Measurements from ENCODE around the gene MPP1.

Gene MPP1

GRCh38 chrX:154799556-154800348 is 5.5 kb downstream of the MPP1 start:
- H3K27ac ChIP-seq (ENCODE audit: low read depth, low read length): peak overlapping the region; percentile 69
- no peaks in the 10 kb centered on the region for H3K27me3 ChIP-seq (ENCODE audit: control insufficient read depth in 1 of 2, insufficient read depth in 2 of 2, low read length in 2 of 2)
- no peaks in the 10 kb centered on the region for H3K36me3 ChIP-seq (ENCODE audit: control insufficient read depth in 1 of 2, insufficient read depth in 2 of 2, low read length in 2 of 2)
- no peaks in the 10 kb centered on the region for H3K9me3 ChIP-seq (ENCODE audit: control insufficient read depth in 1 of 2, low read length in 2 of 2)
- no peak overlapping the region for H3K4me3 ChIP-seq (ENCODE audit: low read depth in 1 of 2, low read length in 2 of 2)
- H3K4me1 ChIP-seq (ENCODE audit: control insufficient read depth in 1 of 2, insufficient read depth in 2 of 2, low read length in 2 of 2): peaks cover 30 to 40% of the 10 kb centered on the region in 2 donors
- no peak overlapping the region for H3K9ac ChIP-seq (ENCODE audit: low read depth in 1 of 2, low read length in 2 of 2)

GRCh38 chrX:154797006-154797405 is 8.3 kb downstream of the MPP1 start:
- Histone ChIP-seq H3K36me3 (ENCODE audit: control insufficient read depth in 1 of 2, insufficient read depth in 2 of 2, low read length in 2 of 2) (no peaks in the 10 kb centered on the region), H3K4me1 (ENCODE audit: control insufficient read depth in 1 of 2, insufficient read depth in 2 of 2, low read length in 2 of 2) (peaks cover 19 to 26% of the 10 kb centered on the region in 2 donors), H3K27ac (ENCODE audit: low read depth, low read length) (no peak overlapping the region), H3K4me3 (ENCODE audit: low read depth in 1 of 2, low read length in 2 of 2) (no peak overlapping the region), H3K9me3 (ENCODE audit: control insufficient read depth in 1 of 2, low read length in 2 of 2) (no peaks in the 10 kb centered on the region), H3K9ac (ENCODE audit: low read depth in 1 of 2, low read length in 2 of 2) (no peak overlapping the region), H3K27me3 (ENCODE audit: control insufficient read depth in 1 of 2, insufficient read depth in 2 of 2, low read length in 2 of 2) (no peaks in the 10 kb centered on the region)

DNA sequence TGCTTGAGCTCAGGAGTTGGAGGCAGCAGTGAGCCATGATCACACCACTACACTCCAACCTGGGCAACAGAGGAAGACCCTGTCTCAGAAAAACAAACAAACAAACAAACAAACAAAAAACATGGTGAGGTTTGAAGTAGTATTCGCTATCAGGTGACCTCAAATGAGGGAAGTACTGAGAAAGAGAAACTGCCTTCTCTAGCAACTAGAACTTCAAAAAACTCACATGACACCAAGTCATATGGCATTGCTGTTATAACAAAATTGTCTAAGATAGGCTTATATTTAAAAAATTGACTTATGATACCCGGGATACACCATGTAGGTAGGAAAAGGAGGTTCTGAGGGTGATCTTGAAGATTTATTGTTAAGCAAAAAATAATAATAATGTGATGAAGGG is 10.3 kb downstream of the MPP1 start:
- Histone ChIP-seq H3K36me3 (ENCODE audit: control insufficient read depth in 1 of 2, insufficient read depth in 2 of 2, low read length in 2 of 2) (no peaks in the 10 kb centered on the region), H3K4me1 (ENCODE audit: control insufficient read depth in 1 of 2, insufficient read depth in 2 of 2, low read length in 2 of 2) (peaks cover 7 to 10% of the 10 kb centered on the region in 2 donors), H3K9ac (ENCODE audit: low read depth in 1 of 2, low read length in 2 of 2) (no peak overlapping the region), H3K4me3 (ENCODE audit: low read depth in 1 of 2, low read length in 2 of 2) (no peak overlapping the region), H3K27me3 (ENCODE audit: control insufficient read depth in 1 of 2, insufficient read depth in 2 of 2, low read length in 2 of 2) (no peaks in the 10 kb centered on the region), H3K27ac (ENCODE audit: low read depth, low read length) (no peak overlapping the region), H3K9me3 (ENCODE audit: control insufficient read depth in 1 of 2, low read length in 2 of 2) (no peaks in the 10 kb centered on the region)

DNA sequence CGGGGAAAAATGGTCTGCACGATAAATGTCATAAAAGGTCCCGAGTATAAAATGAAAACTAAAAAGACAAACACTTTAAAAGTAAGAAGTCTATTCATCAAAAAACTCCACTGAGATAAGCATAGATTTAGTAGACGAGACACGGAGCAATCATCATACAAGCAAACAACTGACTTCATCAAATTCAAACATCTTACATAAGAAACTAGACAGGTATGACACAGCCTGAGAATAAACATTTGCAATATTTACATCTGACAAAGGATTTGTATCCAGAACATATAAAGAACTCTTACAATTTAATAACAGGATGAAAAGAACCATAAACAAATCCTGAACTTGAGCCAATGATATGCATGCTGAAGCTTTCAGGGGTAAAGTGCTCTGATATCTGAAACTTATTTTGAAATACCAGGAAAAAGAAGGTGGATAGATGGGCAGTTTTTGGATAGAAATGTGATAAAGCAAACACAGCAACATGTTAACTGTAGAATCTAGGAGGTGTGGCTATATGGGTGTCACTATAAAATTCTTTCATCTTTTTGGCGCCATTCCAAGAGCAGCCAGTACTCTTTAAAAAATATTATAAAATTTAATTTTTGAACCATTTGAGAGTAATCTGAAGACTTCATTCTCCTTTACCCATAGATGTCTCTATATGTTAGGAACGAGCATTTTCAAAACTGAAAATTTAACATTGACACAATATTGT is 12.0 kb downstream of the MPP1 start:
- Histone ChIP-seq H3K27me3 (ENCODE audit: control insufficient read depth in 1 of 2, insufficient read depth in 2 of 2, low read length in 2 of 2) (no peaks in the 10 kb centered on the region), H3K27ac (ENCODE audit: low read depth, low read length) (no peak overlapping the region), H3K4me1 (ENCODE audit: control insufficient read depth in 1 of 2, insufficient read depth in 2 of 2, low read length in 2 of 2) (peaks cover 3 to 6% of the 10 kb centered on the region in 2 donors), H3K36me3 (ENCODE audit: control insufficient read depth in 1 of 2, insufficient read depth in 2 of 2, low read length in 2 of 2) (peaks cover 0 to 4% of the 10 kb centered on the region in 2 donors), H3K9ac (ENCODE audit: low read depth in 1 of 2, low read length in 2 of 2) (no peak overlapping the region), H3K9me3 (ENCODE audit: control insufficient read depth in 1 of 2, low read length in 2 of 2) (no peaks in the 10 kb centered on the region), H3K4me3 (ENCODE audit: low read depth in 1 of 2, low read length in 2 of 2) (no peak overlapping the region)

- Histone ChIP-seq H3K9me3 (ENCODE audit: control insufficient read depth in 1 of 2, low read length in 2 of 2) (no peaks in the 10 kb centered on the region), H3K4me1 (ENCODE audit: control insufficient read depth in 1 of 2, insufficient read depth in 2 of 2, low read length in 2 of 2) (peaks cover 3 to 6% of the 10 kb centered on the region in 2 donors), H3K27ac (ENCODE audit: low read depth, low read length) (no peak overlapping the region), H3K36me3 (ENCODE audit: control insufficient read depth in 1 of 2, insufficient read depth in 2 of 2, low read length in 2 of 2) (peaks cover 0 to 4% of the 10 kb centered on the region in 2 donors), H3K27me3 (ENCODE audit: control insufficient read depth in 1 of 2, insufficient read depth in 2 of 2, low read length in 2 of 2) (no peaks in the 10 kb centered on the region), H3K4me3 (ENCODE audit: low read depth in 1 of 2, low read length in 2 of 2) (no peak overlapping the region), H3K9ac (ENCODE audit: low read depth in 1 of 2, low read length in 2 of 2) (no peak overlapping the region)
Measured at GRCh38 chrX:154791939-154792338, 13.3 kb downstream of the MPP1 start.

DNA sequence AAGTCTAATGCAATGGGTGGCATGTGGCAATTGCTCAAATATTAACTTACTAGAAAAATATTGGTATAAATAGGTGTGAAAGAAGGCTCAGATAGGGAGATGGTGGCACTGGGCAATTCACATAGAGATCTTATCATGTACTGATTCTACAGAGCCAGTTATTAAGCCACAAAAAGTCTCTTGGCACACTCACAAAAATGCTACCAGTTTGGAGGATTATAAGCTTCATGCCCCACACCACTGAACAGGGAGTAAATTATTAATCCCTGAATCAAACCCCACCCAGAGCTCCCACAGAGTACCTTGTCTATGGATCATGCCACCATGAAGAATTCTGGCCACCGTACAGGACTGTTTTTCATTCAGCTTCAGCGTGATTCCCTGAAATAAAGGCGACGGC is 13.8 kb downstream of the MPP1 start:
- H3K27ac ChIP-seq (ENCODE audit: low read depth, low read length): no peak overlapping the region
- H3K9me3 ChIP-seq (ENCODE audit: control insufficient read depth in 1 of 2, low read length in 2 of 2): no peaks in the 10 kb centered on the region
- no peak overlapping the region for H3K9ac ChIP-seq (ENCODE audit: low read depth in 1 of 2, low read length in 2 of 2)
- peaks cover 0 to 4% of the 10 kb centered on the region in 2 donors for H3K36me3 ChIP-seq (ENCODE audit: control insufficient read depth in 1 of 2, insufficient read depth in 2 of 2, low read length in 2 of 2)
- H3K27me3 ChIP-seq (ENCODE audit: control insufficient read depth in 1 of 2, insufficient read depth in 2 of 2, low read length in 2 of 2): no peaks in the 10 kb centered on the region
- H3K4me1 ChIP-seq (ENCODE audit: control insufficient read depth in 1 of 2, insufficient read depth in 2 of 2, low read length in 2 of 2): peaks cover 0 to 4% of the 10 kb centered on the region in 2 donors
- no peak overlapping the region for H3K4me3 ChIP-seq (ENCODE audit: low read depth in 1 of 2, low read length in 2 of 2)

- no peak overlapping the region for H3K9ac ChIP-seq (ENCODE audit: low read depth in 1 of 2, low read length in 2 of 2)
- H3K27ac ChIP-seq (ENCODE audit: low read depth, low read length): no peak overlapping the region
- no peaks in the 10 kb centered on the region for H3K27me3 ChIP-seq (ENCODE audit: control insufficient read depth in 1 of 2, insufficient read depth in 2 of 2, low read length in 2 of 2)
- H3K4me1 ChIP-seq (ENCODE audit: control insufficient read depth in 1 of 2, insufficient read depth in 2 of 2, low read length in 2 of 2): no peaks in the 10 kb centered on the region
- peaks cover 11 to 34% of the 10 kb centered on the region in 2 donors for H3K36me3 ChIP-seq (ENCODE audit: control insufficient read depth in 1 of 2, insufficient read depth in 2 of 2, low read length in 2 of 2)
- no peaks in the 10 kb centered on the region for H3K9me3 ChIP-seq (ENCODE audit: control insufficient read depth in 1 of 2, low read length in 2 of 2)
- H3K4me3 ChIP-seq (ENCODE audit: low read depth in 1 of 2, low read length in 2 of 2): no peak overlapping the region
Measured at GRCh38 chrX:154785716-154786115, 19.6 kb downstream of the MPP1 start.

DNA sequence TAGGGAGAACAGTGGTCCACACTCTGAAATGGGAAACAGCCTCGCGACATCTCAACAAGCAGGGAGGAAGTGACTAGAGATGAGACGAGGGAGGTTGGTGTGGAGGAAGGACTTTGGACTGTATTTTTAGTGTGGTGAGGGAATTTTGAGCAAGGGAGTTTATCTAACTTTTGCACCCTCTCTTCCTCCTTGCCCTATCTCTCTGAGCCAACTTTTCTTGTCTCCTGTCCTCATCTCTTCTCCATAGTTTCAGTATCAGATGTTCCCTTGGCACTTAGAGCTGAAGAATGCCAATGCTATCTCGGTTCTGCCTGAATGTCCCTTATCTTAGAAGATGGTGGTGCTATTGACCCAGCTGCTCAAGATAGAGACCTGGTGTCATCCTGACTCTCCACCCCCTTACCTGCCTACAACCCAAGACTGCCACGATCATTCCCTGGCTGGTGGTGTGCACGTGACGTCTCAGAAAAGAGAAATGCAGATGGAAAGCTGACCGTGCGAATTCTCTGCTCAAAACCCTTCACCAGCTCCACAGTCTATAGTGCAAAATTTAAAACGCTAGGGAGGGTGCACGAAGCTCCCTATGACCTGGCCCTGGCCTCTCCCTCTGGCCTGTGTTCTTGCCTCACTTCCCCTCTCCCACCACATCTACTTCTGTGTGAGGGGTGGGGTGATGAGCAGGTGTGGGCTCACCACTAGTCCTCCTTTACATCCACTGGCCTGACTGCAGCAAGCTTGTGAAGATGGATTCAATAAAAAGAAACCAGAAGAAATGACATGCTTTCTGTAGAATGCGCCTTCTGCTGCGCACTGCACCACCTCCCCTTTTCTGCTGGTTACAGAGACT is 20.9 kb downstream of the MPP1 start:
- no peak overlapping the region for H3K4me3 ChIP-seq (ENCODE audit: low read depth in 1 of 2, low read length in 2 of 2)
- H3K9me3 ChIP-seq (ENCODE audit: control insufficient read depth in 1 of 2, low read length in 2 of 2): no peaks in the 10 kb centered on the region
- no peaks in the 10 kb centered on the region for H3K27me3 ChIP-seq (ENCODE audit: control insufficient read depth in 1 of 2, insufficient read depth in 2 of 2, low read length in 2 of 2)
- no peak overlapping the region for H3K9ac ChIP-seq (ENCODE audit: low read depth in 1 of 2, low read length in 2 of 2)
- no peaks in the 10 kb centered on the region for H3K4me1 ChIP-seq (ENCODE audit: control insufficient read depth in 1 of 2, insufficient read depth in 2 of 2, low read length in 2 of 2)
- H3K36me3 ChIP-seq (ENCODE audit: control insufficient read depth in 1 of 2, insufficient read depth in 2 of 2, low read length in 2 of 2): peaks cover 11 to 33% of the 10 kb centered on the region in 2 donors
- H3K27ac ChIP-seq (ENCODE audit: low read depth, low read length): no peak overlapping the region

- Histone ChIP-seq H3K4me1 (ENCODE audit: control insufficient read depth in 1 of 2, insufficient read depth in 2 of 2, low read length in 2 of 2) (no peaks in the 10 kb centered on the region), H3K27me3 (ENCODE audit: control insufficient read depth in 1 of 2, insufficient read depth in 2 of 2, low read length in 2 of 2) (no peaks in the 10 kb centered on the region), H3K27ac (ENCODE audit: low read depth, low read length) (no peak overlapping the region), H3K36me3 (ENCODE audit: control insufficient read depth in 1 of 2, insufficient read depth in 2 of 2, low read length in 2 of 2) (peaks cover 25 to 49% of the 10 kb centered on the region in 2 donors), H3K9ac (ENCODE audit: low read depth in 1 of 2, low read length in 2 of 2) (no peak overlapping the region), H3K9me3 (ENCODE audit: control insufficient read depth in 1 of 2, low read length in 2 of 2) (no peaks in the 10 kb centered on the region), H3K4me3 (ENCODE audit: low read depth in 1 of 2, low read length in 2 of 2) (no peak overlapping the region)
Measured at GRCh38 chrX:154780968-154781367, 24.3 kb downstream of the MPP1 start.

- no peaks in the 10 kb centered on the region for H3K9me3 ChIP-seq (ENCODE audit: control insufficient read depth in 1 of 2, low read length in 2 of 2)
- H3K27me3 ChIP-seq (ENCODE audit: control insufficient read depth in 1 of 2, insufficient read depth in 2 of 2, low read length in 2 of 2): no peaks in the 10 kb centered on the region
- H3K27ac ChIP-seq (ENCODE audit: low read depth, low read length): no peak overlapping the region
Measured at GRCh38 chrX:154779261-154779660, 26.0 kb downstream of the MPP1 start.

More at GRCh38 chrX:154779261-154779660, 26.0 kb downstream of the MPP1 start:
- H3K4me1 ChIP-seq (ENCODE audit: control insufficient read depth in 1 of 2, insufficient read depth in 2 of 2, low read length in 2 of 2): no peaks in the 10 kb centered on the region
- no peak overlapping the region for H3K9ac ChIP-seq (ENCODE audit: low read depth in 1 of 2, low read length in 2 of 2)
- peaks cover 30 to 59% of the 10 kb centered on the region in 2 donors for H3K36me3 ChIP-seq (ENCODE audit: control insufficient read depth in 1 of 2, insufficient read depth in 2 of 2, low read length in 2 of 2)
- H3K4me3 ChIP-seq (ENCODE audit: low read depth in 1 of 2, low read length in 2 of 2): no peak overlapping the region

Data from duodenal mucosa (tissue), 2 donors.